PC-3 (cell line): ENCODE data around the gene SLC22A2.

Experiments
- EZH2 ChIP-seq: fragments of 300-600 bp; sonication (generic); IDR thresholded peaks from one replicate; pipeline ENCODE4 v1.6.1; 2017; ENCODE audit warnings: antibody characterized with exemption, mild to moderate bottlenecking, low read length; ENCODE audit not compliant: unreplicated experiment
- EZH2phosphoT487 ChIP-seq: fragments of 300-600 bp; sonication (generic); IDR thresholded peaks from 2 replicates; pipeline ENCODE4 v1.6.1; 2018; ENCODE audit warnings: mild to moderate bottlenecking, antibody characterized with exemption, low read length, borderline replicate concordance
- TF ChIP-seq, protein P1 (sequence below): fragments of 300-600 bp; sonication (generic); conservative IDR thresholded peaks from 2 replicates; pipeline ENCODE4 v1.5.1; 2017; ENCODE audit warnings: antibody characterized with exemption, low read depth, mild to moderate bottlenecking, low read length

DNA sequence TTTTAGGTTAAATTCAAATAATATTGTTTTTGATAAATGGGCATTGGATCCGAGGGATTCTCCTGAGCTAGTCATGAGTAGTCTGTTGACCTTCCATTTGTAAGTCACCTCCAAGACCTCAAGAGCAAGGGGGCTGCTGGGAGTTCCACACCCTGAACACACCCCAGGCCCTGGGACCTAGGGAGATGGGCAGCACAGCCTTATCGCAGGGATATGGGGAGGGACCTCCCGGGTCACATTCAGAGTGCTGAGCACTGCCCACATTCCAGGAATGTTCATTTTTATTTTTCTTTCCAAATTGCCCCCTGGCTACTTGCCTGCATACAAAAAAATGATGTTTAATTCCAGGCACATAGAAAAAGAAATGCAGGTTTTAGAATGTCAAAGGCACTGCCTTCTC lies 55.5 kb downstream of the SLC22A2 start:
- TF ChIP-seq, protein P1, sequence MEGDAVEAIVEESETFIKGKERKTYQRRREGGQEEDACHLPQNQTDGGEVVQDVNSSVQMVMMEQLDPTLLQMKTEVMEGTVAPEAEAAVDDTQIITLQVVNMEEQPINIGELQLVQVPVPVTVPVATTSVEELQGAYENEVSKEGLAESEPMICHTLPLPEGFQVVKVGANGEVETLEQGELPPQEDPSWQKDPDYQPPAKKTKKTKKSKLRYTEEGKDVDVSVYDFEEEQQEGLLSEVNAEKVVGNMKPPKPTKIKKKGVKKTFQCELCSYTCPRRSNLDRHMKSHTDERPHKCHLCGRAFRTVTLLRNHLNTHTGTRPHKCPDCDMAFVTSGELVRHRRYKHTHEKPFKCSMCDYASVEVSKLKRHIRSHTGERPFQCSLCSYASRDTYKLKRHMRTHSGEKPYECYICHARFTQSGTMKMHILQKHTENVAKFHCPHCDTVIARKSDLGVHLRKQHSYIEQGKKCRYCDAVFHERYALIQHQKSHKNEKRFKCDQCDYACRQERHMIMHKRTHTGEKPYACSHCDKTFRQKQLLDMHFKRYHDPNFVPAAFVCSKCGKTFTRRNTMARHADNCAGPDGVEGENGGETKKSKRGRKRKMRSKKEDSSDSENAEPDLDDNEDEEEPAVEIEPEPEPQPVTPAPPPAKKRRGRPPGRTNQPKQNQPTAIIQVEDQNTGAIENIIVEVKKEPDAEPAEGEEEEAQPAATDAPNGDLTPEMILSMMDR, result no peak
- TF ChIP-seq EZH2phosphoT487, result no peak
- no peak for TF ChIP-seq EZH2
